OCI-LY3 (cell line): Measurements from ENCODE around the gene VIPR2.

Experiments used
- H2AFZ ChIP-seq: fragments of 200-600, 300-600 bp; shearing (Covaris generic); 2 replicates; pipeline ENCODE4 v1.6.0; 2014; ENCODE audit warnings: antibody characterized with exemption, low read depth, low read length
- H3K27ac ChIP-seq: fragments of 200-600, 300-600 bp; sonication (generic); 2 replicates; pipeline ENCODE4 v1.5.1; 2014; ENCODE audit warnings: mild to moderate bottlenecking, low read length, moderate library complexity, mixed read lengths
- H3K27me3 ChIP-seq: fragments of 200-600, 300-600 bp; sonication (generic); 2 replicates; pipeline ENCODE4 v1.6.1; 2014; ENCODE audit warnings: low read depth, low read length, mixed read lengths
- H3K36me3 ChIP-seq: fragments of 200-600, 300-600 bp; sonication (generic); replicated peaks from 2 replicates; pipeline ENCODE3; 2014; ENCODE audit warnings: low read depth, low read length, mixed read lengths
- H3K4me1 ChIP-seq: fragments of 300-600, 200-600 bp; sonication (generic); 2 replicates; pipeline ENCODE4 v1.6.1; 2014; ENCODE audit warnings: low read length, mixed read lengths
- H3K4me2 ChIP-seq: fragments of 200-600, 300-600 bp; sonication (generic); 2 replicates; pipeline ENCODE4 v1.6.1; 2014; ENCODE audit warnings: low read length, mixed read lengths
- H3K4me3 ChIP-seq: fragments of 300-600, 200-600 bp; sonication (generic); 2 replicates; pipeline ENCODE4 v1.5.1; 2014; ENCODE audit warnings: antibody characterized with exemption, mild to moderate bottlenecking, low read length, moderate library complexity
- H3K79me2 ChIP-seq: fragments of 300-600, 200-600 bp; shearing (Covaris generic); 2 replicates; pipeline ENCODE4 v1.6.1; 2014; ENCODE audit warnings: mild to moderate bottlenecking, low read length, mixed read lengths
- H3K9ac ChIP-seq: fragments of 300-600, 200-600 bp; shearing (Covaris generic); 2 replicates; pipeline ENCODE4 v1.6.0; 2014; ENCODE audit warnings: mild to moderate bottlenecking, low read length, moderate library complexity
- H3K9me3 ChIP-seq: fragments of 200-600, 300-600 bp; shearing (Covaris generic); 2 replicates; pipeline ENCODE4 v1.6.1; 2014; ENCODE audit warnings: low read length, mixed read lengths; ENCODE audit not compliant: insufficient read depth
- H4K20me1 ChIP-seq: fragments of 200-600, 300-600 bp; sonication (generic); 2 replicates; pipeline ENCODE4 v1.6.1; 2016; ENCODE audit warnings: low read length, mixed read lengths; ENCODE audit not compliant: insufficient read depth
- CTCF ChIP-seq: fragments of 200-600, 300-600 bp; sonication (generic); IDR thresholded peaks from 2 replicates; pipeline ENCODE4 v1.5.1; 2014; ENCODE audit warnings: antibody characterized with exemption, low read length, low read depth
- EZH2phosphoT487 ChIP-seq: fragments of 200-600 bp; shearing (Covaris generic); IDR thresholded peaks from 2 replicates; pipeline ENCODE4 v1.6.1; 2018; ENCODE audit warnings: antibody characterized with exemption, mixed run types, low read depth

Gene VIPR2

GRCh38 chr7:159148430-159149395 lies 4.0 kb upstream of the VIPR2 start:
- Histone ChIP-seq H3K4me3 (no peak overlapping the region), H3K4me2 (no peak overlapping the region), H3K9ac (no peak overlapping the region), H3K9me3 (no peaks in the 10 kb centered on the region), H3K4me1 (no peaks in the 10 kb centered on the region), H3K27me3 (no peaks in the 10 kb centered on the region), H4K20me1 (no peaks in the 10 kb centered on the region), H2AFZ (no peak overlapping the region), H3K36me3 (no peaks in the 10 kb centered on the region), H3K27ac (no peak overlapping the region), H3K79me2 (no peaks in the 10 kb centered on the region)
- no peak for TF ChIP-seq EZH2phosphoT487
- no peak for TF ChIP-seq CTCF

GRCh38 chr7:159147687-159148086 lies 3.0 kb upstream of the VIPR2 start:
- H3K4me3 ChIP-seq: no peak overlapping the region
- H3K27me3 ChIP-seq: no peaks in the 10 kb centered on the region
- TF ChIP-seq CTCF (no peak), EZH2phosphoT487 (no peak)
- H3K9me3 ChIP-seq: no peaks in the 10 kb centered on the region
- no peaks in the 10 kb centered on the region for H4K20me1 ChIP-seq
- no peaks in the 10 kb centered on the region for H3K36me3 ChIP-seq
- H3K9ac ChIP-seq: no peak overlapping the region
- H3K4me1 ChIP-seq: no peaks in the 10 kb centered on the region
- no peak overlapping the region for H2AFZ ChIP-seq
- no peak overlapping the region for H3K4me2 ChIP-seq
- no peak overlapping the region for H3K27ac ChIP-seq
- H3K79me2 ChIP-seq: no peaks in the 10 kb centered on the region

GRCh38 chr7:159147246-159147645 lies 2.6 kb upstream of the VIPR2 start:
- no peak overlapping the region for H3K4me2 ChIP-seq

More at GRCh38 chr7:159147246-159147645, 2.6 kb upstream of the VIPR2 start:
- Histone ChIP-seq H3K9ac (no peak overlapping the region), H3K9me3 (no peaks in the 10 kb centered on the region), H3K4me3 (no peak overlapping the region), H2AFZ (no peak overlapping the region), H3K27ac (no peak overlapping the region), H3K4me1 (no peaks in the 10 kb centered on the region), H4K20me1 (no peaks in the 10 kb centered on the region), H3K27me3 (no peaks in the 10 kb centered on the region), H3K79me2 (no peaks in the 10 kb centered on the region), H3K36me3 (no peaks in the 10 kb centered on the region)
- TF ChIP-seq CTCF (no peak), EZH2phosphoT487 (no peak)
